IMR-90 (cell line): ENCODE results near the gene DNAH17. TPM values are rescaled to one million over a fixed set of nuclear protein-coding genes. Genes with fewer than 3 reads are reported as not detected.

ENCODE experiments used
- CHD1 ChIP-seq: IDR thresholded peaks from 2 replicates; pipeline ENCODE4 v1.6.1; 2012; ENCODE audit warnings: low read depth, low read length, improper control_type of control experiment
- RCOR1 ChIP-seq: IDR thresholded peaks from 2 replicates; pipeline ENCODE4 v1.6.1; 2012; ENCODE audit warnings: mild to moderate bottlenecking, low read length, improper control_type of control experiment; ENCODE audit not compliant: insufficient replicate concordance
- polyA plus RNA-seq, 3 experiments: library from polyadenylated mRNA; depleted of rRNA; stranded (reverse); fragments of >200 nt; gene quantifications; 2 replicates each; pipeline ENCODE4 v1.2.3, GENCODE V29; 2012; ENCODE audit warnings: low replicate concordance in 1 of 3
- total RNA-seq: library from RNA; depleted of rRNA; stranded (reverse); fragments of >200 nt; gene quantifications from 2 replicates; pipeline ENCODE4 v1.2.3, GENCODE V29; 2012
- TF ChIP-seq, protein P1 (sequence below): fragments of 150-350 bp; IDR thresholded peaks from 2 replicates; pipeline ENCODE4 v1.6.1; 2017; ENCODE audit warnings: mild to moderate bottlenecking, antibody characterized with exemption, low read length, low read depth

DNAH17 gene
- total and polyA plus RNA-seq, 2 of the 4 experiments (the other 2 are of a cell fraction): not detected

DNA sequence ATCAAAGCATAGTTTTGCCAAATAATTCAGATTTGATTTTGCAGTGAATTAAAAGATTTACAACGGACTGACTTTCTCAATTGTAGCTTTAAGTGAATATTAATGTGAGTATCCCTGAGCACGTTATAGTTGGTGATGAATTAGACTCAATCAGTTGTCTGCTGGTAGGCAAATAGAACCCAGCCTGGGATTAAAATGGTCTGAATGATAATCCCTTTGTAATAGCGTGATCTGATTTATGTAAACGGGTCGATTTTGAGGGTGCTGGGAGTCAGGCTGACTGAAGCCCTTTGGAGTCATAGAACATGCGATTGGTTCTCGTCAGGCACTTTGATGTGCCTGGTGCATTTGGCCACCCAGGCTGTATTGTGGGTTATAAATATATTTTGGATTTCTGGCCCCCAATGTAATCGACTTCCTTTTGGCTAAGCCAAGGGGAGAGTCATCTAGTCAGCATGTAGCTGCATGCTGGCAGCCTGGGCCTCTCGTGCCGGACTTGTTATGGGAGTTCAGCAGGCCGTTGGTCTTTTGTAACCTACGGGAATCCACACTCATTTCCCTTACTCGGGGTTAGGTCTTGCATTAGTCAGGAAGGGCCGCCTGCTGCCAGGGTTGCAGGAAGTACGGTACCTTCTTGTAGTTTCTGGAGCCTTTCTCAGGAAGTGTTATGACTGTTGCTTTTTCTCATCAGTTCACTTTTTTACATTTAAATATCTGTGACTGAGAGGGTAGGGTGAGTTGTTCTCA is 193.3 kb downstream of the DNAH17 start (continued):
- TF ChIP-seq, protein P1, sequence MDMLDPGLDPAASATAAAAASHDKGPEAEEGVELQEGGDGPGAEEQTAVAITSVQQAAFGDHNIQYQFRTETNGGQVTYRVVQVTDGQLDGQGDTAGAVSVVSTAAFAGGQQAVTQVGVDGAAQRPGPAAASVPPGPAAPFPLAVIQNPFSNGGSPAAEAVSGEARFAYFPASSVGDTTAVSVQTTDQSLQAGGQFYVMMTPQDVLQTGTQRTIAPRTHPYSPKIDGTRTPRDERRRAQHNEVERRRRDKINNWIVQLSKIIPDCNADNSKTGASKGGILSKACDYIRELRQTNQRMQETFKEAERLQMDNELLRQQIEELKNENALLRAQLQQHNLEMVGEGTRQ: no peak
- no peak for TF ChIP-seq RCOR1
- no peak; the same call in 1 of the 2 replicates for TF ChIP-seq CHD1
